ENCODE results near the gene SUMO4.

SUMO4 gene

DNA sequence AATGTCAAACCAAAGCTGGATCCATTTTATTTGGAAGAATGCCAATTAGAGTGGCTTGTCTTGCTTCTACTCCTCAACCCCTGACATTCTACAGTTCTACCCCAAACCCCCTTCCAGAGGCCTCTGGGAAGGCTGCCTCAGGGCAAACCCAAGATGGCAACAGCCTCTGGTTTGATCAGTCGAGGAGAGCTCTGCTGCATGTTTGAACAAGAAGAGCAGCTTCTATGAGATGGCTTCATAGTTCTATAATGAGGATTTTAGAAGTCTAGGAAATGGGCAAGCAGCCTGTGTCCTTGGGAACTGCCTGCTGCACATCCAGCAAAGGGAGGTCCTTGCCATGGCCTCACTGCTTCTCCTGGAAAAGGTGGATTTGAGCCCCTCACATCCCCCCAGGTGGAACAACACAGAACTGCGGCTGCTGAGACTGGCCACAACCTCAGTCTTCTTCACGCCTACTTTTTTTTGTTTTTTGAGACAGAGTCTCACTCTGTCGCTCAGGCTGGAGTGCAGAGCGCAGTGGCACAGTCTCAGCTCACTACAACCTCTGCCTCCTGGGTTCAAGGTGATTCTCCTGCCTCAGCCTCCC lies 46.8 kb downstream of the SUMO4 start:
- H3K36me3 ChIP-seq (ENCODE audit: insufficient read depth, low read length), result no peaks in the 10 kb centered on the region
- no peak overlapping the region for H3K9ac ChIP-seq (ENCODE audit: low read depth, low read length)
- H3K9me3 ChIP-seq (replicated peaks; ENCODE audit: low read length), result no peaks in the 10 kb centered on the region
- no peak overlapping the region for H3K4me2 ChIP-seq (ENCODE audit: low read length)
- no peaks in the 10 kb centered on the region for H3K27me3 ChIP-seq (ENCODE audit: control insufficient read depth, insufficient read depth, low read length)
- H3K4me3 ChIP-seq (ENCODE audit: low read length), result no peak overlapping the region
- H3K4me1 ChIP-seq (ENCODE audit: control insufficient read depth, insufficient read depth, low read length), result peaks cover 24% of the 10 kb centered on the region

DNA sequence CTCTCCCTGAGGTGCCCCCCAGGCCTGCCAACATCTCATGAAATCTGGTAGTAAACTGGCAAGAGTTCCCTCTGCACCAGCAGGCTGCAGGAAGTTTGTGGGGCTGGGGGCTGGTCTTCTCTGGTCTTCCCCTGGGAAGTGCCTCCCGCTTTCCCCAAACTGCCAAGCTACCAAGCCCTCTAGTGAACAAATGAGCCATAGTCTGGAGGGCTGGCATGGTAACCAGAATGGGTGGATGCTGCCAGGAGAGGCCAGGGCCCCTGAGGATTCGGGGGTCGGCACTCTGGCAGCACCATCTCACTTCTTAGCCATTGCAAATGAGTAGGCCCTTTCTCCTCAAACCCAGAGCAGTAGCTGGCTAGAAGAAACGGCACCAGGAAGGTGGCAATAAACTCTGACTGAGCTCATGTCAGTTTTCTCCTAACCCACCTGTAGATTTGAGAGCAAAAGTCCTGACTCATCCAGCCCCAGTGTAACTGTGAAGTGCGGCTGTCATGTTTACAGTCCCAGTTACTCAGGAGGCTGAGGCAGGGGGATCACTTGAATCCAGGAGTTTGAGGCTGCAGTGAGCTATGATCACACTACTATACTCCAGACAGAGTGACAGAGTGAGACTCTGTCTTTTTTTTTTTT lies 48.9 kb downstream of the SUMO4 start:
- H3K27me3 ChIP-seq (ENCODE audit: control insufficient read depth, insufficient read depth, low read length), result no peaks in the 10 kb centered on the region
- H3K4me1 ChIP-seq (ENCODE audit: control insufficient read depth, insufficient read depth, low read length), result peaks cover 29% of the 10 kb centered on the region
- H3K36me3 ChIP-seq (ENCODE audit: insufficient read depth, low read length), result no peaks in the 10 kb centered on the region
- H3K4me3 ChIP-seq (ENCODE audit: low read length), result no peak overlapping the region
- H3K4me2 ChIP-seq (ENCODE audit: low read length), result no peak overlapping the region
- no peaks in the 10 kb centered on the region for H3K9me3 ChIP-seq (replicated peaks; ENCODE audit: low read length)
- H3K9ac ChIP-seq (ENCODE audit: low read depth, low read length), result no peak overlapping the region

DNA sequence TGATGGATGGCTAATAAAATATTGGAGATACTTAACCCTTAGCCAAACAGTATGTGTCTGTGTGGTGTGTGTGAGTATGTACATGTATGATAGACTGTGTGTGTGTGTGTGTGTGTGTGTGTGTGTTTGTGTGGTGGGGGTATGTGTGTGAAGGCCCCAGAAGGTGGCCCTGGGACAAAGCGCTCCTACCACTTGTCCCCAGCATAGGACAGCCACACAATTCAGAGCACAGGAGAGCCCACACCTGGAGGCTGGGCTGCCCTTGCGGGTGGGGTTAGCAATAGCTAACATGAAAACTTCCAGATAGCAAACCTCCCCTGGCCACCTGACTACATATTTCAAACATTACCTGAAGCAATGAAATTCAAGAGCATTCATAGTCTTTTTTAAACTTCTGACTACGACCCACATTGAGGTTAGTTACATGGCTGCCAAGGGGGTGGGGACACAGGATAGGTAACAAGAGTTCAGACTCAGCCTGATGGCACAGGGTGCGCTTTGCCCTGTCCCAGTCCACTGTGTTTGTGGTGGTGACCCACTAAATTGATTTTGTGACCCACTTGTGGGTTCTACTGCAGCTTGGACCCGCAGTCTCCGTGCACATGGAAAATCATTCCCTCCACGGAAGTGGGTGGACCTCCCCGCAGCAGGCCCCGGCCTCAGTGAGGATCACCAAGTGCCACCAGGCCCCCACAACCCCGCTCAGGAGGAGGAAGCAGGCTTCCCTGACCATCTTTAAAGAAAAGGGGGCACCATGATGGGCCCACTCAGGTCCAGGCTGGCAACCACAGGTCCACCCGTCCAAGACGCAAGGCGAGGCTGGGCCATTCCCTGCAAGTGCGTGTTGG lies 50.0 kb downstream of the SUMO4 start:
- no peak overlapping the region for H3K9ac ChIP-seq (ENCODE audit: low read depth, low read length)
- H3K36me3 ChIP-seq (ENCODE audit: insufficient read depth, low read length), result no peaks in the 10 kb centered on the region
- peak overlapping the region; percentile 73 for H3K4me3 ChIP-seq (ENCODE audit: low read length)
- H3K9me3 ChIP-seq (replicated peaks; ENCODE audit: low read length), result no peaks in the 10 kb centered on the region
- H3K27me3 ChIP-seq (ENCODE audit: control insufficient read depth, insufficient read depth, low read length), result no peaks in the 10 kb centered on the region
- H3K4me2 ChIP-seq (ENCODE audit: low read length), result peak overlapping the region; percentile 88
- H3K4me1 ChIP-seq (ENCODE audit: control insufficient read depth, insufficient read depth, low read length), result peaks cover 39% of the 10 kb centered on the region
